Endothelial cell of umbilical vein (primary cell): ENCODE data around the gene INTS7. TPM values are rescaled to one million over a fixed set of nuclear protein-coding genes. Genes with fewer than 3 reads are reported as not detected.

ENCODE experiments used
- BruUV-seq: library from RNA; stranded (reverse); fragments of 400-500 nt; replicated peaks from 2 replicates; lab custom pipeline; 2021; lab: Mats Ljungman, UMichigan
- CTCF ChIA-PET: fragments of 300-600, 350-600 bp; sonication (Branson Sonifier 250); formaldehyde crosslinking; loops from one replicate; lab custom pipeline; 2021; ENCODE audit warnings: antibody characterized with exemption, inconsistent platforms; lab: Charles Lee
- POLR2A ChIA-PET: fragments of 300-600, 350-600 bp; sonication (Branson Sonifier 250); formaldehyde crosslinking; loops from one replicate; lab custom pipeline; 2021; ENCODE audit warnings: antibody characterized with exemption, inconsistent platforms; lab: Charles Lee
- DNase-seq: peaks from one replicate; pipeline ENCODE4 v3.0.0-alpha.2; 2011; ENCODE audit warnings: low read depth, low spot score
- FAIRE-seq: peaks from 2 replicates; lab custom pipeline; 2011; peaks lifted over from hg19 to GRCh38; lab: Jason Lieb, UNC
- H2AFZ ChIP-seq: 2 replicates; pipeline ENCODE4 v1.6.0; 2012; ENCODE audit warnings: low read depth, low read length, control low read depth, inconsistent platforms
- H3K27ac ChIP-seq: 2 replicates; pipeline ENCODE4 v1.5.1; 2011; ENCODE audit warnings: low read depth, mild to moderate bottlenecking, control low read depth, low read length, moderate library complexity; ENCODE audit not compliant: insufficient read depth
- H3K27me3 ChIP-seq, 2 experiments: 2 replicates each; pipeline versions ENCODE4 v1.6.0 to v1.6.1; 2011; ENCODE audit warnings: low read length in 2 of 2, mixed read lengths in 1 of 2; ENCODE audit not compliant: control insufficient read depth in 2 of 2, insufficient read depth in 2 of 2
- H3K36me3 ChIP-seq, 2 experiments: 2 replicates in 1 of 2; 3 replicates in 1 of 2; pipeline ENCODE4 v1.5.1; 2011; ENCODE audit warnings: low read length in 2 of 2, mild to moderate bottlenecking in 1 of 2, moderate library complexity in 1 of 2; ENCODE audit not compliant: control insufficient read depth in 2 of 2, insufficient read depth in 2 of 2; ENCODE audit errors: extremely low read depth in 1 of 2
- H3K4me1 ChIP-seq: 3 replicates; pipeline ENCODE4 v1.5.1; 2011; ENCODE audit warnings: mild to moderate bottlenecking, low read length; ENCODE audit not compliant: control insufficient read depth, insufficient read depth; ENCODE audit errors: extremely low read depth
- H3K4me2 ChIP-seq: 2 replicates; pipeline ENCODE4 v1.6.1; 2011; ENCODE audit warnings: low read length, control low read depth, mixed read lengths; ENCODE audit not compliant: insufficient read depth
- H3K4me3 ChIP-seq, 3 experiments: fragments of 200-600 bp in 1 of 3; sonication (generic), shearing (Covaris generic) in 1 of 3; replicated peaks in 1 of 3; 2 replicates each; pipeline ENCODE4 v1.5.1; 2011 to 2016; ENCODE audit warnings: control low read depth in 3 of 3, low read length in 3 of 3, mild to moderate bottlenecking in 2 of 3, inconsistent platforms in 1 of 3, low read depth in 1 of 3, moderate library complexity in 1 of 3; ENCODE audit not compliant: insufficient read depth in 1 of 3
- H3K79me2 ChIP-seq: 2 replicates; pipeline ENCODE4 v1.6.0; 2012; ENCODE audit warnings: low read length, inconsistent platforms; ENCODE audit not compliant: control insufficient read depth, insufficient read depth
- H3K9ac ChIP-seq: replicated peaks from 2 replicates; pipeline ENCODE3; 2011; ENCODE audit warnings: low read length, control low read depth; ENCODE audit not compliant: insufficient read depth; ENCODE audit errors: extremely low read depth
- H3K9me1 ChIP-seq: replicated peaks from 3 replicates; pipeline ENCODE4 v1.6.0; 2011; ENCODE audit warnings: mild to moderate bottlenecking, low read length; ENCODE audit not compliant: control insufficient read depth, insufficient read depth; ENCODE audit errors: extremely low read depth
- H3K9me3 ChIP-seq: replicated peaks from 2 replicates; pipeline ENCODE4 v1.5.1; 2012; ENCODE audit warnings: low read length, inconsistent platforms; ENCODE audit not compliant: control insufficient read depth, insufficient read depth
- H4K20me1 ChIP-seq: replicated peaks from 2 replicates; pipeline ENCODE3; 2011; ENCODE audit warnings: mild to moderate bottlenecking, low read length; ENCODE audit not compliant: control insufficient read depth, insufficient read depth; ENCODE audit errors: extremely low read depth
- EZH2 ChIP-seq: IDR thresholded peaks from 2 replicates; pipeline ENCODE4 v1.6.1; 2012; ENCODE audit warnings: borderline replicate concordance, low read depth, mild to moderate bottlenecking, moderate library complexity, low read length, inconsistent platforms; ENCODE audit not compliant: severe bottlenecking
- FOS ChIP-seq: IDR thresholded peaks from 2 replicates; pipeline ENCODE4 v1.6.1; 2011; ENCODE audit warnings: mild to moderate bottlenecking, low read length, moderate library complexity, borderline replicate concordance; ENCODE audit not compliant: insufficient read depth
- GATA2 ChIP-seq: IDR thresholded peaks from 2 replicates; pipeline ENCODE4 v1.7.0; 2011; ENCODE audit warnings: low read depth, mild to moderate bottlenecking, moderate library complexity, mixed read lengths, low read length; ENCODE audit not compliant: insufficient read length, insufficient read depth
- JUN ChIP-seq: IDR thresholded peaks from 2 replicates; pipeline ENCODE4 v1.6.1; 2011; ENCODE audit warnings: borderline replicate concordance, low read depth; ENCODE audit not compliant: insufficient read length, insufficient read depth
- MAX ChIP-seq: IDR thresholded peaks from 2 replicates; pipeline ENCODE4 v1.6.1; 2011; ENCODE audit not compliant: insufficient read depth, insufficient read length
- MYC ChIP-seq: IDR thresholded peaks from one replicate; pipeline ENCODE4 v1.6.1; 2011; ENCODE audit warnings: mild to moderate bottlenecking, low read depth, low read length
- POLR2A ChIP-seq: IDR thresholded peaks from 2 replicates; pipeline ENCODE4 v1.6.1; 2012; ENCODE audit warnings: low read depth, mild to moderate bottlenecking, control low read depth, low read length
- POLR2AphosphoS5 ChIP-seq: IDR thresholded peaks from 2 replicates; pipeline ENCODE4 v1.6.1; 2012; ENCODE audit warnings: low read depth, mild to moderate bottlenecking, control low read depth, low read length, moderate library complexity; ENCODE audit not compliant: insufficient read depth
- dilution Hi-C: fragments of 300-500 bp; cut with MboI; formaldehyde crosslinking; loops from one replicate; pipeline ENCODE4 v1.15.0; 2019; ENCODE audit warnings: low sequenced_read_pairs; ENCODE audit not compliant: extremely low pct_ligation_motif_present
- intact Hi-C: fragments of 100-400 bp; cut with micrococcal nuclease; formaldehyde crosslinking; loops from one replicate; pipeline ENCODE4 v1.10.0; 2022
- polyA plus RNA-seq, 4 experiments: library from polyadenylated mRNA; depleted of rRNA in 3 of 4; stranded (reverse) in 3 of 4; unstranded in 1 of 4; fragments of >200 nt; gene quantifications; 2 replicates each; pipeline versions ENCODE4 v1.2.1 to v1.2.3, GENCODE V29; 2011 to 2012; ENCODE audit warnings: missing spikeins in 1 of 4
- total RNA-seq: library from RNA; stranded (reverse); gene quantifications from 2 replicates; pipeline ENCODE4 v1.2.3, GENCODE V29; 2021
- TF ChIP-seq, protein P1 (sequence below), 2 donors: IDR thresholded peaks; 1 replicate in 1 of 2; 2 replicates in 1 of 2; pipeline ENCODE4 v1.5.1; 2011; ENCODE audit warnings: low read length in 2 of 2, mild to moderate bottlenecking in 2 of 2, moderate library complexity in 2 of 2, control low read depth in 1 of 2, inconsistent platforms in 1 of 2, low read depth in 1 of 2; ENCODE audit not compliant: insufficient read depth in 1 of 2; ENCODE audit errors: extremely low read depth in 1 of 2

Gene INTS7
- total and polyA plus RNA-seq, 2 donors (not counting 3 experiments of a cell fraction or from before 2014, with no cell fraction given) = 9.1 to 18.1 TPM

DNA sequence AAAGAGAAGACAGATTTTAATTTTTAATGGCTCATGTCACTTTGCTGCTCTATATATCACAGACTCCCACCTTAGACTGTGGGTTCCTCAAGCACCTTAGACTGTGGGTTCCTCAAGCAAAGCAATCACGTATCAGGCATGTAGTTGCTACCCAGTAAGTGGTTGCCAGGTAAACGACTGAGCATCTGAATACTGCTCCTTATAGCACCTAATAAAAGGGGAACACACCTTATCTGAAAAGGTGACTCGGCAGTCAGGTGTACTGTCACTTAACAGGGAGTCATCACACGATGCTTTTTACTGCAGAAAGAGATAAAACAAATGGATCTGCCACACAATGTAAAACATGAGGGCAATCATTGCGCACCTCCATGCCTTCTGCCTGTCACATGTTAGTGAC, 112.3 kb downstream of the INTS7 start:
- Histone ChIP-seq H3K4me2 (no peak overlapping the region), H2AFZ (no peak overlapping the region), H3K9ac (no peak overlapping the region), H3K9me1 (no peaks in the 10 kb centered on the region), H3K27ac (no peak overlapping the region), H4K20me1 (no peaks in the 10 kb centered on the region), H3K4me1 (peaks cover 8% of the 10 kb centered on the region), H3K9me3 (no peaks in the 10 kb centered on the region), H3K27me3 (no peaks in the 10 kb centered on the region), H3K79me2 (no peaks in the 10 kb centered on the region), H3K4me3 (no peak overlapping the region), H3K36me3 (no peaks in the 10 kb centered on the region)
- dilution Hi-C loops = no loop called here
- TF ChIP-seq FOS (no peak), POLR2AphosphoS5 (no peak), MAX (no peak), GATA2 (no peak), MYC (no peak), JUN (no peak), POLR2A (no peak), EZH2 (no peak)
- TF ChIP-seq, protein P1, sequence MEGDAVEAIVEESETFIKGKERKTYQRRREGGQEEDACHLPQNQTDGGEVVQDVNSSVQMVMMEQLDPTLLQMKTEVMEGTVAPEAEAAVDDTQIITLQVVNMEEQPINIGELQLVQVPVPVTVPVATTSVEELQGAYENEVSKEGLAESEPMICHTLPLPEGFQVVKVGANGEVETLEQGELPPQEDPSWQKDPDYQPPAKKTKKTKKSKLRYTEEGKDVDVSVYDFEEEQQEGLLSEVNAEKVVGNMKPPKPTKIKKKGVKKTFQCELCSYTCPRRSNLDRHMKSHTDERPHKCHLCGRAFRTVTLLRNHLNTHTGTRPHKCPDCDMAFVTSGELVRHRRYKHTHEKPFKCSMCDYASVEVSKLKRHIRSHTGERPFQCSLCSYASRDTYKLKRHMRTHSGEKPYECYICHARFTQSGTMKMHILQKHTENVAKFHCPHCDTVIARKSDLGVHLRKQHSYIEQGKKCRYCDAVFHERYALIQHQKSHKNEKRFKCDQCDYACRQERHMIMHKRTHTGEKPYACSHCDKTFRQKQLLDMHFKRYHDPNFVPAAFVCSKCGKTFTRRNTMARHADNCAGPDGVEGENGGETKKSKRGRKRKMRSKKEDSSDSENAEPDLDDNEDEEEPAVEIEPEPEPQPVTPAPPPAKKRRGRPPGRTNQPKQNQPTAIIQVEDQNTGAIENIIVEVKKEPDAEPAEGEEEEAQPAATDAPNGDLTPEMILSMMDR (IDR thresholded peaks at IDR 0.05; ENCODE audit: extremely low read depth in 1 of 2, insufficient read depth in 1 of 2, low read depth in 1 of 2, low read length in 2 of 2) = no peak
- DNase-seq (no peak), FAIRE-seq (no peak)
- no TSS peak for BruUV-seq
- ChIA-PET CTCF (interaction anchor here (1.2 kb wide), 1 partner anchor 13 kb away, joined by 3 read pairs; no protein-coding TSS in a partner anchor), POLR2A (no interaction called here)
- intact Hi-C loops = no loop called here
